ENCODE measurements around the gene CABLES1.

Gene CABLES1

GRCh38 chr18:23129355-23130002, 5.8 kb upstream of the CABLES1 start:
- no peak overlapping the region for H3K9ac ChIP-seq (ENCODE audit: low read depth, low read length)
- no peaks in the 10 kb centered on the region for H4K20me1 ChIP-seq (ENCODE audit: insufficient read depth, low read length)
- no peaks in the 10 kb centered on the region for H3K9me3 ChIP-seq (ENCODE audit: insufficient read depth, low read length, severe bottlenecking)
- H3K4me3 ChIP-seq (ENCODE audit: low read depth in 1 of 2, low read length in 2 of 2), result no peak overlapping the region
- H3K4me1 ChIP-seq (ENCODE audit: insufficient read depth, low read length), result peaks cover under 1% of the 10 kb centered on the region
- H2AFZ ChIP-seq (ENCODE audit: low read depth, low read length), result no peak overlapping the region
- no peaks in the 10 kb centered on the region for H3K79me2 ChIP-seq (ENCODE audit: insufficient read depth, low read length)
- H3K4me2 ChIP-seq (ENCODE audit: insufficient read depth, low read length), result no peak overlapping the region
- no peak for TF ChIP-seq CTCF (IDR thresholded peaks at IDR 0.05; ENCODE audit: borderline replicate concordance, extremely low read depth, low read length, poor library complexity, severe bottlenecking)
- no peak for DNase-seq
- H3K27ac ChIP-seq (ENCODE audit: low read length), result no peak overlapping the region
- peaks cover 2% of the 10 kb centered on the region for H3K27me3 ChIP-seq (ENCODE audit: insufficient read depth, low read length, poor library complexity)
- no peak for ATAC-seq (ENCODE audit: insufficient read depth, low read depth)
- no peaks in the 10 kb centered on the region for H3K36me3 ChIP-seq (ENCODE audit: insufficient read depth, low read length)

- Histone ChIP-seq H3K4me3 (ENCODE audit: low read depth in 1 of 2, low read length in 2 of 2) (no peak overlapping the region), H2AFZ (ENCODE audit: low read depth, low read length) (no peak overlapping the region), H3K27ac (ENCODE audit: low read length) (no peak overlapping the region), H3K9me3 (ENCODE audit: insufficient read depth, low read length, severe bottlenecking) (no peaks in the 10 kb centered on the region), H3K27me3 (ENCODE audit: insufficient read depth, low read length, poor library complexity) (peaks cover 17% of the 10 kb centered on the region), H3K79me2 (ENCODE audit: insufficient read depth, low read length) (no peaks in the 10 kb centered on the region), H3K36me3 (ENCODE audit: insufficient read depth, low read length) (no peaks in the 10 kb centered on the region), H3K4me1 (ENCODE audit: insufficient read depth, low read length) (peaks cover 9% of the 10 kb centered on the region), H3K4me2 (ENCODE audit: insufficient read depth, low read length) (no peak overlapping the region), H4K20me1 (ENCODE audit: insufficient read depth, low read length) (no peaks in the 10 kb centered on the region), H3K9ac (ENCODE audit: low read depth, low read length) (no peak overlapping the region)
- ATAC-seq (ENCODE audit: insufficient read depth, low read depth) (peak; percentile 77), DNase-seq (peak; percentile 61)
- no peak for TF ChIP-seq EZH2 (IDR thresholded peaks at IDR 0.05; ENCODE audit: borderline replicate concordance, low read depth, low read length, severe bottlenecking)
- TF ChIP-seq CTCF (IDR thresholded peaks at IDR 0.05; ENCODE audit: borderline replicate concordance, extremely low read depth, low read length, poor library complexity, severe bottlenecking), result peak; percentile 87
Observed at GRCh38 chr18:23131693-23132319, 3.5 kb upstream of the CABLES1 start.

GRCh38 chr18:23133860-23134779, 1.2 kb upstream of the CABLES1 start:
- peaks cover 9% of the 10 kb centered on the region for H3K4me1 ChIP-seq (ENCODE audit: insufficient read depth, low read length)
- H3K9ac ChIP-seq (ENCODE audit: low read depth, low read length), result no peak overlapping the region

More at GRCh38 chr18:23133860-23134779, 1.2 kb upstream of the CABLES1 start:
- Histone ChIP-seq H3K79me2 (ENCODE audit: insufficient read depth, low read length) (no peaks in the 10 kb centered on the region), H3K27ac (ENCODE audit: low read length) (no peak overlapping the region), H3K4me2 (ENCODE audit: insufficient read depth, low read length) (peak overlapping the region; percentile 79; the same call in 1 of the 2 replicates), H3K4me3 (ENCODE audit: low read depth in 1 of 2, low read length in 2 of 2) (peak overlapping the region in 1 of 2 experiments; percentile 68; a peak in 1 of 4 replicates), H3K36me3 (ENCODE audit: insufficient read depth, low read length) (no peaks in the 10 kb centered on the region), H3K27me3 (ENCODE audit: insufficient read depth, low read length, poor library complexity) (peaks cover 20% of the 10 kb centered on the region), H3K9me3 (ENCODE audit: insufficient read depth, low read length, severe bottlenecking) (no peaks in the 10 kb centered on the region), H4K20me1 (ENCODE audit: insufficient read depth, low read length) (no peaks in the 10 kb centered on the region), H2AFZ (ENCODE audit: low read depth, low read length) (peak overlapping the region; percentile 69; the same call in 1 of the 2 replicates)
- TF ChIP-seq EZH2 (IDR thresholded peaks at IDR 0.05; ENCODE audit: borderline replicate concordance, low read depth, low read length, severe bottlenecking) (no peak), CTCF (IDR thresholded peaks at IDR 0.05; ENCODE audit: borderline replicate concordance, extremely low read depth, low read length, poor library complexity, severe bottlenecking) (no peak)
- no peak for ATAC-seq (ENCODE audit: insufficient read depth, low read depth)
- no peak for DNase-seq
